Measurements from ENCODE around the gene OTUD5.

GRCh38 chrX:48902776-48903175 is 54.6 kb downstream of the OTUD5 start:
- no peak for TF ChIP-seq CTCF (IDR thresholded peaks at IDR 0.05)
- no peak for TF ChIP-seq ATF3 (CRISPR knock-in tag; conservative IDR thresholded peaks at IDR 0.05)
- no peak for TF ChIP-seq MXD4 (CRISPR knock-in tag; IDR thresholded peaks at IDR 0.05; ENCODE audit: borderline replicate concordance)
- no peak for TF ChIP-seq ATF6 (CRISPR knock-in tag; IDR thresholded peaks at IDR 0.05)
- no peak for TF ChIP-seq ZNF317 (CRISPR knock-in tag; IDR thresholded peaks at IDR 0.05; ENCODE audit: borderline replicate concordance, low read depth)
- TF ChIP-seq ETV6 (CRISPR knock-in tag; IDR thresholded peaks at IDR 0.05): no peak
- TF ChIP-seq MAX (CRISPR knock-in tag; IDR thresholded peaks at IDR 0.05): no peak
- TF ChIP-seq ZNF416 (CRISPR knock-in tag; IDR thresholded peaks at IDR 0.05): no peak
- TF ChIP-seq PREB (CRISPR knock-in tag; IDR thresholded peaks at IDR 0.05; ENCODE audit: borderline replicate concordance): no peak
- no peak for TF ChIP-seq PRRX2 (CRISPR knock-in tag; IDR thresholded peaks at IDR 0.05)
- no peak for TF ChIP-seq RELA (CRISPR knock-in tag; IDR thresholded peaks at IDR 0.05; ENCODE audit: borderline replicate concordance)
